Loucy (cell line): ENCODE measurements around the gene S100Z.

Source experiments
- H2AFZ ChIP-seq: fragments of 200-600 bp; sonication (generic); 2 replicates; pipeline ENCODE4 v1.6.0; 2016; ENCODE audit warnings: antibody characterized with exemption, mild to moderate bottlenecking, low read length, moderate library complexity
- H3F3A ChIP-seq: fragments of 200-600 bp; 2 replicates; pipeline ENCODE4 v1.6.0; 2016; ENCODE audit warnings: antibody characterized with exemption, low read depth, mild to moderate bottlenecking
- H3K27me3 ChIP-seq: fragments of 200-600 bp; sonication (generic); 2 replicates; pipeline ENCODE4 v1.6.1; 2014; ENCODE audit warnings: low read length, mild to moderate bottlenecking; ENCODE audit not compliant: insufficient read depth, poor library complexity, severe bottlenecking
- H3K36me3 ChIP-seq: fragments of 200-600 bp; sonication (generic); 2 replicates; pipeline ENCODE4 v1.6.1; 2016; ENCODE audit warnings: low read length; ENCODE audit not compliant: insufficient read depth
- H3K4me1 ChIP-seq: fragments of 200-600 bp; sonication (generic); 2 replicates; pipeline ENCODE4 v1.5.1; 2014; ENCODE audit warnings: low read length, mild to moderate bottlenecking; ENCODE audit not compliant: insufficient read depth, poor library complexity, severe bottlenecking
- H3K4me2 ChIP-seq: fragments of 200-600 bp; sonication (generic); 2 replicates; pipeline ENCODE4 v1.6.0; 2014; ENCODE audit warnings: antibody characterized with exemption, low read length, low read depth, mild to moderate bottlenecking; ENCODE audit not compliant: poor library complexity, severe bottlenecking
- H3K4me3 ChIP-seq: fragments of 200-600 bp; sonication (generic); 2 replicates; pipeline ENCODE4 v1.5.1; 2014; ENCODE audit warnings: low read length, mild to moderate bottlenecking, mixed read lengths; ENCODE audit not compliant: poor library complexity, severe bottlenecking
- H3K79me2 ChIP-seq: fragments of 200-600 bp; sonication (generic); 2 replicates; pipeline ENCODE4 v1.6.1; 2014; ENCODE audit warnings: low read length; ENCODE audit not compliant: insufficient read depth
- H3K9ac ChIP-seq: fragments of 200-600 bp; sonication (generic); 2 replicates; pipeline ENCODE4 v1.6.0; 2014; ENCODE audit warnings: mild to moderate bottlenecking, low read depth, low read length, moderate library complexity; ENCODE audit not compliant: poor library complexity, severe bottlenecking
- H3K9me2 ChIP-seq: fragments of 200-600 bp; sonication (generic); replicated peaks from 2 replicates; pipeline ENCODE4 v1.6.1; 2016; ENCODE audit warnings: low read depth, low read length, mixed read lengths
- H3K9me3 ChIP-seq: fragments of 200-600 bp; sonication (generic); 2 replicates; pipeline ENCODE4 v1.6.1; 2014; ENCODE audit warnings: mild to moderate bottlenecking, antibody characterized with exemption, low read length, low read depth; ENCODE audit not compliant: insufficient read depth
- H4K20me1 ChIP-seq: fragments of 200-600 bp; sonication (generic); 2 replicates; pipeline ENCODE4 v1.6.0; 2014; ENCODE audit warnings: antibody characterized with exemption, low read length, mild to moderate bottlenecking; ENCODE audit not compliant: insufficient read depth, poor library complexity, severe bottlenecking
- CTCF ChIP-seq: fragments of 200-600 bp; sonication (generic); conservative IDR thresholded peaks from 2 replicates; pipeline ENCODE4 v1.5.1; 2014; ENCODE audit warnings: mild to moderate bottlenecking, antibody characterized with exemption, low read length
- EZH2phosphoT487 ChIP-seq: fragments of 200-600 bp; IDR thresholded peaks from 2 replicates; pipeline ENCODE4 v1.6.1; 2018; ENCODE audit warnings: antibody characterized with exemption, mild to moderate bottlenecking, moderate library complexity, borderline replicate concordance

S100Z gene

GRCh38 chr5:76947082-76947503, 97.3 kb downstream of the S100Z start:
- H3F3A ChIP-seq = no peaks in the 10 kb centered on the region
- no peaks in the 10 kb centered on the region for H3K9me3 ChIP-seq
- H3K36me3 ChIP-seq = no peaks in the 10 kb centered on the region
- H3K4me1 ChIP-seq = no peaks in the 10 kb centered on the region
- H3K4me3 ChIP-seq = no peak overlapping the region
- H4K20me1 ChIP-seq = no peaks in the 10 kb centered on the region
- TF ChIP-seq CTCF (no peak), EZH2phosphoT487 (no peak)
- H3K27me3 ChIP-seq = no peaks in the 10 kb centered on the region
- H3K9ac ChIP-seq = no peak overlapping the region
- no peak overlapping the region for H3K4me2 ChIP-seq
- H2AFZ ChIP-seq = no peak overlapping the region
- no peaks in the 10 kb centered on the region for H3K79me2 ChIP-seq
- H3K9me2 ChIP-seq = no peaks in the 10 kb centered on the region

- H3K36me3 ChIP-seq = no peaks in the 10 kb centered on the region
- H3F3A ChIP-seq = no peaks in the 10 kb centered on the region
- no peaks in the 10 kb centered on the region for H3K9me2 ChIP-seq
- H4K20me1 ChIP-seq = no peaks in the 10 kb centered on the region
- no peaks in the 10 kb centered on the region for H3K9me3 ChIP-seq
- no peak within 1 kb of the TSS for H3K4me3 ChIP-seq
- H3K4me1 ChIP-seq = no peaks in the 10 kb centered on the region
- no peak within 1 kb of the TSS for H2AFZ ChIP-seq
- TF ChIP-seq CTCF (no peak), EZH2phosphoT487 (no peak)
- no peak within 1 kb of the TSS for H3K9ac ChIP-seq
- H3K79me2 ChIP-seq = no peaks in the 10 kb centered on the region
- H3K4me2 ChIP-seq = no peak within 1 kb of the TSS
- no peaks in the 10 kb centered on the region for H3K27me3 ChIP-seq
These were observed 103.2 kb downstream of the S100Z start, which contains the start of gene CRHBP for GRCh38 chr5:76952795-76953536. TSS of gene CRHBP (plus strand) at chr5:76953045. CDS start at chr5:76953135, 90 bp downstream.

- no peak overlapping the region for H3K4me2 ChIP-seq
- H4K20me1 ChIP-seq = no peaks in the 10 kb centered on the region
- no peaks in the 10 kb centered on the region for H3K9me3 ChIP-seq
- H3K4me3 ChIP-seq = no peak overlapping the region
- no peaks in the 10 kb centered on the region for H3K9me2 ChIP-seq
- no peaks in the 10 kb centered on the region for H3K79me2 ChIP-seq
- H3K27me3 ChIP-seq = no peaks in the 10 kb centered on the region
- no peak overlapping the region for H2AFZ ChIP-seq
- no peak overlapping the region for H3K9ac ChIP-seq
- H3K36me3 ChIP-seq = no peaks in the 10 kb centered on the region
- TF ChIP-seq EZH2phosphoT487 (no peak), CTCF (no peak)
- H3F3A ChIP-seq = no peaks in the 10 kb centered on the region
- H3K4me1 ChIP-seq = peaks cover 6% of the 10 kb centered on the region
These were observed 104.0 kb downstream of the S100Z start for GRCh38 chr5:76953551-76954382.
